Chondrocyte (in vitro differentiated cells): ENCODE measurements around the gene TUBGCP4. TPM values are rescaled to one million over a fixed set of nuclear protein-coding genes. Genes with fewer than 3 reads are reported as not detected.

Experiments used
- DNase-seq: peaks from one replicate; pipeline ENCODE4 v3.0.0; 2021; ENCODE audit warnings: mixed read lengths, low spot score
- H3K27ac Mint-ChIP-seq: one replicate; pipeline ENCODE4 v1.8.0; 2021; ENCODE audit warnings: mild to moderate bottlenecking, moderate library complexity, mixed read lengths; ENCODE audit not compliant: unreplicated experiment
- H3K27me3 Mint-ChIP-seq: 2 replicates; pipeline ENCODE4 v1.8.0; 2021; ENCODE audit warnings: low read depth, mixed read lengths
- H3K36me3 Mint-ChIP-seq: 2 replicates; pipeline ENCODE4 v1.8.0; 2021; ENCODE audit warnings: low read depth, mixed read lengths
- H3K4me1 Mint-ChIP-seq: 2 replicates; pipeline ENCODE4 v1.8.0; 2021; ENCODE audit warnings: low read depth, mild to moderate bottlenecking, mixed read lengths
- H3K4me3 Mint-ChIP-seq: one replicate; pipeline ENCODE4 v1.8.0; 2021; ENCODE audit warnings: mild to moderate bottlenecking, moderate library complexity, mixed read lengths; ENCODE audit not compliant: unreplicated experiment
- H3K9me3 Mint-ChIP-seq: 2 replicates; pipeline ENCODE4 v1.8.0; 2021; ENCODE audit warnings: low read depth, mixed read lengths
- total RNA-seq: library from RNA; stranded (reverse); gene quantifications from 3 replicates; pipeline ENCODE4 v1.2.1, GENCODE V29; 2021
- TF ChIP-seq, protein P1 (sequence below): fragments of 200-600 bp; sonication (generic); IDR thresholded peaks from 2 replicates; pipeline ENCODE4 v1.5.0; 2021; ENCODE audit warnings: antibody characterized with exemption, mild to moderate bottlenecking, moderate library complexity

The TUBGCP4 gene
- total RNA-seq, 1 donor from 2014 or later, result 11.7 TPM

- TF ChIP-seq, protein P1, sequence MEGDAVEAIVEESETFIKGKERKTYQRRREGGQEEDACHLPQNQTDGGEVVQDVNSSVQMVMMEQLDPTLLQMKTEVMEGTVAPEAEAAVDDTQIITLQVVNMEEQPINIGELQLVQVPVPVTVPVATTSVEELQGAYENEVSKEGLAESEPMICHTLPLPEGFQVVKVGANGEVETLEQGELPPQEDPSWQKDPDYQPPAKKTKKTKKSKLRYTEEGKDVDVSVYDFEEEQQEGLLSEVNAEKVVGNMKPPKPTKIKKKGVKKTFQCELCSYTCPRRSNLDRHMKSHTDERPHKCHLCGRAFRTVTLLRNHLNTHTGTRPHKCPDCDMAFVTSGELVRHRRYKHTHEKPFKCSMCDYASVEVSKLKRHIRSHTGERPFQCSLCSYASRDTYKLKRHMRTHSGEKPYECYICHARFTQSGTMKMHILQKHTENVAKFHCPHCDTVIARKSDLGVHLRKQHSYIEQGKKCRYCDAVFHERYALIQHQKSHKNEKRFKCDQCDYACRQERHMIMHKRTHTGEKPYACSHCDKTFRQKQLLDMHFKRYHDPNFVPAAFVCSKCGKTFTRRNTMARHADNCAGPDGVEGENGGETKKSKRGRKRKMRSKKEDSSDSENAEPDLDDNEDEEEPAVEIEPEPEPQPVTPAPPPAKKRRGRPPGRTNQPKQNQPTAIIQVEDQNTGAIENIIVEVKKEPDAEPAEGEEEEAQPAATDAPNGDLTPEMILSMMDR, result no peak
- Mint-ChIP-seq H3K27ac (peak overlapping the region; percentile 97), H3K27me3 (no peaks in the 10 kb centered on the region), H3K4me3 (peak overlapping the region; percentile 90), H3K9me3 (no peaks in the 10 kb centered on the region), H3K36me3 (peaks cover 11% of the 10 kb centered on the region), H3K4me1 (peaks cover 21% of the 10 kb centered on the region)
- no peak for DNase-seq
These were observed 40.2 kb upstream of the TUBGCP4 start for GRCh38 chr15:43330780-43331087.

- Mint-ChIP-seq H3K27ac (no peak overlapping the region), H3K9me3 (no peaks in the 10 kb centered on the region), H3K27me3 (no peaks in the 10 kb centered on the region), H3K4me1 (no peaks in the 10 kb centered on the region), H3K36me3 (peaks cover 15% of the 10 kb centered on the region), H3K4me3 (no peak overlapping the region)
- no peak for DNase-seq
- TF ChIP-seq, protein P1, result no peak
These were observed 24.6 kb upstream of the TUBGCP4 start for GRCh38 chr15:43346305-43346704.

- Mint-ChIP-seq H3K4me3 (no peak overlapping the region), H3K27me3 (no peaks in the 10 kb centered on the region), H3K36me3 (peaks cover 15% of the 10 kb centered on the region), H3K27ac (no peak overlapping the region), H3K9me3 (no peaks in the 10 kb centered on the region), H3K4me1 (no peaks in the 10 kb centered on the region)
- TF ChIP-seq, protein P1, result no peak
- no peak for DNase-seq
These were observed 23.8 kb upstream of the TUBGCP4 start for GRCh38 chr15:43347114-43347513.

GRCh38 chr15:43352693-43353382, 18.1 kb upstream of the TUBGCP4 start:
- no peak overlapping the region for H3K4me3 Mint-ChIP-seq
- no peak for DNase-seq
- TF ChIP-seq, protein P1, result no peak
- H3K36me3 Mint-ChIP-seq, result peaks cover 20% of the 10 kb centered on the region
- no peaks in the 10 kb centered on the region for H3K4me1 Mint-ChIP-seq
- peaks cover 4% of the 10 kb centered on the region for H3K9me3 Mint-ChIP-seq
- no peak overlapping the region for H3K27ac Mint-ChIP-seq
- H3K27me3 Mint-ChIP-seq, result no peaks in the 10 kb centered on the region

- Mint-ChIP-seq H3K4me1 (peaks cover 3% of the 10 kb centered on the region), H3K9me3 (peaks cover 55% of the 10 kb centered on the region), H3K27me3 (no peaks in the 10 kb centered on the region), H3K36me3 (peaks cover 61% of the 10 kb centered on the region), H3K4me3 (no peak overlapping the region), H3K27ac (no peak overlapping the region)
- TF ChIP-seq, protein P1, result no peak
- DNase-seq, result no peak
These were observed 10.1 kb upstream of the TUBGCP4 start for GRCh38 chr15:43360821-43361220.
